Bronchial epithelial cell (primary cell): ENCODE results near the gene CXCL12. TPM values are rescaled to one million over a fixed set of nuclear protein-coding genes. Genes with fewer than 3 reads are reported as not detected.
A peak's percentile ranks its signal among the peaks of the same experiment; 100 is the strongest.

ENCODE experiments used
- DNase-seq: peaks from one replicate; pipeline ENCODE4 v3.0.0-alpha.2; 2010; ENCODE audit warnings: low read depth
- FAIRE-seq: peaks from 2 replicates; lab custom pipeline; 2011; peaks lifted over from hg19 to GRCh38; lab: Jason Lieb, UNC
- H3K27me3 ChIP-seq: 2 replicates; pipeline ENCODE4 v1.5.1; 2011; ENCODE audit warnings: low read length; ENCODE audit not compliant: control insufficient read depth, insufficient read depth
- H3K36me3 ChIP-seq: 2 replicates; pipeline ENCODE4 v1.5.1; 2011; ENCODE audit warnings: low read length; ENCODE audit not compliant: control insufficient read depth, insufficient read depth
- H3K4me3 ChIP-seq: 2 replicates; pipeline ENCODE4 v1.5.1; 2011; ENCODE audit warnings: mild to moderate bottlenecking, low read depth, low read length, control low read depth
- total RNA-seq: library from RNA; depleted of rRNA; stranded (reverse); fragments of >200 nt; gene quantifications from 2 replicates; pipeline ENCODE4 v1.2.1, GENCODE V29; 2014
- TF ChIP-seq, protein P1 (sequence below): IDR thresholded peaks from 2 replicates; pipeline ENCODE4 v1.5.1; 2011; ENCODE audit warnings: mild to moderate bottlenecking, moderate library complexity, low read length, control low read depth, inconsistent platforms; ENCODE audit not compliant: insufficient read depth, severe bottlenecking

Gene CXCL12
- total RNA-seq, 1 donor from 2014 or later: 1.3 TPM

DNA sequence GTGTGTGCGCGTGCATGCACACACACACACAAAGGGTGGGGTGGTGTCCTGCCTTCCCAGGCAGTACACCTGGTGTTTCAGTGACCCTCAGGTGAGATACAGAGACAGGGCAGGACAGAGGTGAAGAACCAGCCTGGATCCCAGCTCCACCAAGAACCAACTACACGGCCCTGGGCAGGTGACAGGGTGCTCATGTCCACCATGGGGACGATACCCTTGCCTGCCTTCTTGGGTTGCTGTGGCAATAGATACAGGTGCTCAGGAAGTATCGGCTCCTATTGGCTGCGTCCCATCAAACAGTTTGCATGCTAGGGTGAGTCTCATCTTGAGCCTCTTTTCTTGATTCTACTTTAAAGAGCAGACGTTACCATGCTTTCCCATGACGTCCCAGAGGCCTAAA lies 33.7 kb upstream of the CXCL12 start:
- Histone ChIP-seq H3K27me3 (no peaks in the 10 kb centered on the region), H3K4me3 (no peak overlapping the region), H3K36me3 (no peaks in the 10 kb centered on the region)
- TF ChIP-seq, protein P1, sequence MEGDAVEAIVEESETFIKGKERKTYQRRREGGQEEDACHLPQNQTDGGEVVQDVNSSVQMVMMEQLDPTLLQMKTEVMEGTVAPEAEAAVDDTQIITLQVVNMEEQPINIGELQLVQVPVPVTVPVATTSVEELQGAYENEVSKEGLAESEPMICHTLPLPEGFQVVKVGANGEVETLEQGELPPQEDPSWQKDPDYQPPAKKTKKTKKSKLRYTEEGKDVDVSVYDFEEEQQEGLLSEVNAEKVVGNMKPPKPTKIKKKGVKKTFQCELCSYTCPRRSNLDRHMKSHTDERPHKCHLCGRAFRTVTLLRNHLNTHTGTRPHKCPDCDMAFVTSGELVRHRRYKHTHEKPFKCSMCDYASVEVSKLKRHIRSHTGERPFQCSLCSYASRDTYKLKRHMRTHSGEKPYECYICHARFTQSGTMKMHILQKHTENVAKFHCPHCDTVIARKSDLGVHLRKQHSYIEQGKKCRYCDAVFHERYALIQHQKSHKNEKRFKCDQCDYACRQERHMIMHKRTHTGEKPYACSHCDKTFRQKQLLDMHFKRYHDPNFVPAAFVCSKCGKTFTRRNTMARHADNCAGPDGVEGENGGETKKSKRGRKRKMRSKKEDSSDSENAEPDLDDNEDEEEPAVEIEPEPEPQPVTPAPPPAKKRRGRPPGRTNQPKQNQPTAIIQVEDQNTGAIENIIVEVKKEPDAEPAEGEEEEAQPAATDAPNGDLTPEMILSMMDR: no peak
- no peak for FAIRE-seq
- no peak for DNase-seq

DNA sequence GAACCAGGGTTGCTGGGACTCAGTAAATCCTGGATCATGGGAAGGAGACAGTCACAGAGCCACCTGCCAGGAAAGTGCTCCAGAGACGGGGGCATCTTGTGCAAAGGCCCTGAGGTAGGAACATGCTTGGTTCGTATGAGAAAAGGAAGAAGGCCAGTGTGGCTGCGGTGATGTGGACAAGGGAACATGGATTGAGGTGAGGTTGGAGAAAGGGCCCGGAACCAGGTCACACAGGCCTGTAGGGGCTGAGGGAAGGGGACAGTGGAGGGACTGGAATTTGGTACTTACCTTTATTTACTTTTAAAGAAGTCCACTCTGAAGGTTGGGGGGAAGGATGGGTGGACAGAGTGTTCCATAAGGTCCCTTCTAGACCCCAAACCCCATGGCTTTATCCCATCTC lies 32.9 kb upstream of the CXCL12 start:
- Histone ChIP-seq H3K4me3 (no peak overlapping the region), H3K36me3 (no peaks in the 10 kb centered on the region), H3K27me3 (no peaks in the 10 kb centered on the region)
- FAIRE-seq: no peak
- DNase-seq: no peak
- TF ChIP-seq, protein P1: no peak

DNA sequence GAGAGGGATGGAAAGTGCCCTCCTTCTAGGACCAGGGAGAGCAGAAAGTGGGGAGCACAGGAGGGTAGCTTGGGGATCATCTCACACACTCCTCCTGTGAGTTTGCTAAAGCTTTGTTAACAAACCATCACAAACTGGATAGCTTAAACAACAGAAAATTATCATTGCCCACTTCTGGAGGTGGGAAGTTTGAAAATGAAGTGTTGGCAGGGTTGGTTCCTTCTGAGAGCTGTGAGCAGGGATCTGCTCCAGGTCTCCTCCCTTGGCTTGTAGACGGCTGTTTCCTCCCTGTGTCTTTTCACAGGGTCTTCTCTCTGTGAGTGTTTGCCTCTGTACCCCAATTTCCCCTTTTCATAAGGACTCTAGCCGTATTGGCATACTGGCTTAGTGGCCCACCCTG lies 32.0 kb upstream of the CXCL12 start:
- DNase-seq (no peak), FAIRE-seq (peak; percentile 81)
- H3K4me3 ChIP-seq: no peak overlapping the region
- H3K36me3 ChIP-seq: no peaks in the 10 kb centered on the region
- no peaks in the 10 kb centered on the region for H3K27me3 ChIP-seq
- TF ChIP-seq, protein P1: no peak

DNA sequence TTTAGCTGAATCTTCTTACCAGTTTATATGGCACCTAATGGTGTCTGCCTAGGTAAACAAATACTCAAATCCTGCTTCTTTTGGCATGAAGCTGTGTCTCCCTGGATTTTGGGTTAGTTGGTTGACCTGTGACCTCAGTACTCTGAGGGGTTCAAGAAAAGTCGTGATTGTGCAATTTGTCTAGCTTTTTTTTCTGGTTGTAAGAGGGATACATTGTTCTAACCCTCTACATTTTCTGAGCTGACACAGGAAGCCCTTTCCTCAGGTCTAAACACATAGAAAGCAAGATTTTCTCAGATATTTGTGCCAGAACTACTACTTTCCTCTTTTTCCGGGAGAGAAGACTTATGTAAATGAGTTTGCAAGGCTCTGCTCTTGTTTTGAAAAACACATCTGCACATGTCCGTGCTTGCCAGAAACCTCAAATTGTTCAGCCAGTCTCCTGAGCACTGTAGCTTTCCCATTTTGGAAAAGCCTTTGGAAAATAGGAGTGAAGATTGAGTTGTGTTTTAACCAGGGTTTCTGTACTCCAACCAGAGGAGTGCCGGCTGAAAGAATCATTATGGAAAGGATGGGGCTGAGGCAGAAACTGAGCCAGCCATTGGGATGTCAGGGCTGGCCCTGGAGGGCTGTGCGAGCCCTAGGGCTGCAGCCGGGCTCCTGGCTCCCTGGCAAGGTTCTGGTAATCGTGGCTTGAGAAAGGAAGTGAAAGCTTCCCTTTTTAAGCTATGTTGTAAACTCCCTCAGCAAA lies 31.3 kb upstream of the CXCL12 start:
- H3K27me3 ChIP-seq: no peaks in the 10 kb centered on the region
- TF ChIP-seq, protein P1: no peak
- H3K4me3 ChIP-seq: no peak overlapping the region
- no peak for FAIRE-seq
- no peak for DNase-seq
- no peaks in the 10 kb centered on the region for H3K36me3 ChIP-seq

DNA sequence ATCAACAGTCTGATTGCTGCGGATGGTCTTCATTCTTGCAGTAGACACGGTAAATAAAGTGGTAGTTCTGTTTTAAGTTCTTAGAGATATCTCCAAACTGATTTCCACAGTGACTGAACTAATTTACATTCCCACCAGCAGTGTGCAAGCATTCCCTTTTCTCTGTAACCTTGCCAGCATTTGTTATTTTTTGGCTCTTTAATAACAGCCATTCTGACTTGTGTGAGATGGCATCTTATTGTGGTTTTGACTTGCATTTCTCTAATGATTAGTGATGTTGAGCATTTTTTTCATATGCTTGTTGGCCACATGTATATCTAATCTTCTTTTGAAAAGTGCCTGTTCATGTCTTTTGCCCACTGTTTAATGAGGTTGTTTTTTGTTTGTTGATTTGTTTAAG lies 30.2 kb upstream of the CXCL12 start:
- Histone ChIP-seq H3K4me3 (no peak overlapping the region), H3K36me3 (no peaks in the 10 kb centered on the region), H3K27me3 (no peaks in the 10 kb centered on the region)
- no peak for FAIRE-seq
- TF ChIP-seq, protein P1: no peak
- no peak for DNase-seq

DNA sequence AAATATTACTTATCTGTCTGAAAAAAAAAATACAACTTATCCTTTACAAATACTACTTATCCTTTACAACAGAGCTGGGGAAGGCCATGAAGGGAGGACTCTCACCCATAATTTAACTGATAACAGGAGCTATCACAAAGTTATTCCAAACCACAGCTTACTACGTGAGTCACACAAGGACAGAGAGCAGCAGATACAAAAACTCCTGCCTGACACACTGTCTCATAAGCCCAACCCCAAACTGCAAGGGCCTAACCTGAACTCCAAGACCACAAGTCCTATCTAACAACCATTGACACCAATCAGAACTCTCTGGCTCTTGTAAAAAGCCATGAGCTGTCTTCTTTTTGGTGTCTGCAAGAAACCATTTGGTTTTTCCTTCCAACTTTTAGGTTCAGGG lies 28.5 kb upstream of the CXCL12 start:
- TF ChIP-seq, protein P1: no peak
- FAIRE-seq (no peak), DNase-seq (no peak)
- Histone ChIP-seq H3K4me3 (no peak overlapping the region), H3K36me3 (no peaks in the 10 kb centered on the region), H3K27me3 (no peaks in the 10 kb centered on the region)
